Activated CD4-positive, alpha-beta T cell treated with anti-CD3 and anti-CD28 coated beads for 24 hours (primary cell): ENCODE measurements around the gene FOSL2.
A peak's percentile ranks its signal among the peaks of the same experiment; 100 is the strongest.

Experiments used
- DNase-seq, 2 donors: peaks; one replicate each; pipeline ENCODE4 v3.0.0-alpha.2; 2020; ENCODE audit warnings: low read depth in 2 of 2

The FOSL2 gene

GRCh38 chr2:28431741-28432140 lies 39.1 kb downstream of the FOSL2 start:
- DNase-seq = no peak

DNA sequence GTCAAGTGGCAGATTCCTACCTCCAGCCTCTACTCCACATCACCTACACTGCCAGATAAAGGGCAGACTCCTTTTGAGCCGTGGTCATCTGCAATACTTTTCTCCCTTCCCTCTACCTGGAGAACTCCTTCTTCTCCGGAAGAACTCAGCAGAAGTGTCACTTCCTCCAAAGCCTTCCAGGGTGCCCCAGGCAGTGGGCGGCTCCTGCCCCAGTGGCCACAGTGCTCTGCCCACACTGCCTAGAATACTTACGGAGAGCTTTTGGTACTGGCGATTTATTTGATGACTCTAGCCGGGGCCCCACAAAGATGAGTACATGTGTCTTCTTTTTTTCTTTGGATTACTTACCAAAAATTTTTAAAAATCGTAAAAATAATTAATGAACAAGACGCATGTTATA lies 39.7 kb downstream of the FOSL2 start:
- no peak for DNase-seq

DNA sequence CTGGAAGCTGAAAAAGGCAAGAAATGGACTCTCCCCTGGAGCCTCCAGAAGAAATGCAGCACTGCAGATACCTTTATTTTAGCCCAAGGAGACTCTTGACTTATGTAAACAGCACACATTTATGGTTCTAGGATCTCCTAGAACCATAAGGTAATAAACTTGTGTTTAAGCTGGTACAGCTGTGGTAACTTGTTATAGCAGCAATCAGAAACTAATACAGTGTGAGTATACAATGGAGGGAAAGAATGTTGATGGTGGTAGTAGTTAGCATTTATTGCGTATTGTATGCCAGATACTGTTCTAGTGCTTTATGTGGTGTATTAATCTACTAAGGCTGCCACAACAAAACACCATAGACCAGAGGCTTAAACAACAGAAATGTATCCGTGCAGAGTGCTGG lies 40.6 kb downstream of the FOSL2 start:
- no peak for DNase-seq

GRCh38 chr2:28433935-28434599 lies 41.4 kb downstream of the FOSL2 start:
- no peak for DNase-seq

- no peak for DNase-seq
Observed at GRCh38 chr2:28434600-28434989, 41.9 kb downstream of the FOSL2 start.

DNA sequence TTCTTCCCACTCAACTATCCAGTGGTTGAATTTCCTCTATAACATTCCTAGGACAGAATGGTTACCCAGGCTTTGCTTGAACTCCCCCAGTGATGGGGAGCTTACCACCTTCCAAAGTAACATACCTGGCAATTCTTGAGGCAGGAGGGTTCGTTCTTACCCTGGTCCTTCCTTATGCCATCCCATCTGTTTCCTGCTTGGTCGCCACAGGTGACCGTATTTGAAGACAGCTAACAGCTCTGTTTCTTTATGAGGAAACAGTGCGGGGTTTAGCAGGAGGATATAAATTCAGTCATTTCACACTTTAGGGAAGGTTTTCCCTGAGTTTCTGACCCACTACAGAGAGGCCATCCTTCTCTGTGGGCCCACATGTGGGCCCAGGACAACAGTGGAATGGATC lies 42.6 kb downstream of the FOSL2 start:
- no peak for DNase-seq

GRCh38 chr2:28435814-28436351 lies 43.2 kb downstream of the FOSL2 start:
- DNase-seq = no peak

DNA sequence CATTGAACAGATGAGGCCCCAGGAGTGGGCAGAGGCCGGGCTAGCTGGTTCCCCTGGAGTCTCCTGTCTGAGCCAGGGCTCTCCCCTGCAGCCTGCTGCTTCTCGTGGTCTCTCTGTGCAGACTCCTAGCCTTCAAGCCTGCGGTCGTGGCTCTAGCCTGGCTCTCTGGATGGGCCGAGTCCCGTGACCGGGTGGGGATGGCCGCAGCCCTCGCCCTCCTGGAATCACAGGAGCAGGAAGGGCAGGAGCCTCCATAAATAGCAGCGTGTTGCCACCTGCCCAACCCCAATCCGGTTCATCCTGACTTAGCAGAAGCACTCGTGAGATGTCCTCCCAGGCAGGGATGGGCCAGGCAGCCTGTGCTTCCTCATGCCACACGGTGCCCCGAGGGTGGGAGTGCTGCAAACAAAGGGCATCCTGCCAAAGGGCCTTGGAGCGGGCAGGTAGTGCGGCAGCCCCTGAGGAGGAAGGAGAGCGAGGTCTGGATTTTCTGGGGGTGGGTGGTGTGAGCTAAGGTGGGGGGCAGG lies 43.9 kb downstream of the FOSL2 start:
- no peak for DNase-seq

DNA sequence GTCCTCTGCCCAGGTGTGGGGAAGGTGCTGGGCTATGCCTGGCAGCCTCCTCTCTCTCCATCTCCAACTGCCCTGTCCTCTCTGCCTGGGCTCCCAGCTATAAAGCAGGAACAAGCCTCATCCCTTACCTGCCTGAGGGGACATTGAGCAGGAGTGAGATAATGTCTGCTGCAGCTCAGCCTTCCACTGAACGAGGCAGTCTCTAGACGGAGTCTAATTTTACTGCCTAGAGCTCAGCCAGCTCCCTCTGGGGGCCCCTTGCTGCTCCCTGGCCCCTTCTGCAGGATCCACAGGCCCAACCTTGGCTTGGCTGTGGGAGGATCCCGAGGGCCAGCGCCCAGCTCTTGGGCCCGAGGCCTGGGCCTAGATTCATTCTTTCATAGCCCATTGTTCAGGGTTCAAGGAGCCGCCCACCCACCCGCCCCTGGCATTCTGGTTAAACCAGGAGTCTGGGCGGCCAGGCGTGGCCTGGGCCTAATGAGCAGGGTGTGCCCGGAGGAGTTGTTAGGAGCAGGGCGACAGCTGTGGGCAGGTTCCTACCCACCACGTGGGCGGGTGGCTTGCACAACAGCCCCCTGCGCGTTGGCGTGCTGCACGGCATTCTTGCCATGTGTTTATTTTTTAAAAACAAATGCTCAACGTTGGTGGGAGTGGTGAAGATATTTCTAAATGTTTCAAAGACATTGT lies 44.6 kb downstream of the FOSL2 start:
- no peak for DNase-seq

DNA sequence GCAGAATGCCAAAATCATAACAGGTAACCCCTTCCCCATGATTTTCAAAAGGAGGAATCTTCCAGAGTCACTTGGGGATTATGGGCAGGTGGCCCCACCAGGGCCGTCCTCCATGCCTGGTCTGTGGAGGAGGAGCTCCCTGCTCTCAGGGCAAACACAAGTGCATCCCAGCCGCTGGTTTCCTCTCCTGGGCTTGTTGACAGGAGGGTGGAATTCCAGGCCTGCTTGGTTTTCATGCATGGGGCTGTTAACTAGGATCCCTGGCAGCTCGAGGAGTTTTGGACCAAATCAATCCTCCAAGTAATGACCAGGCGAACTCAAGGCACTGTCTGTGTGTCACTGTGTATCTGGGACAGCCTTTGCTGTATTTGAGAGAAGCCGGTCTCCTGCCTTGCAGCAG lies 45.3 kb downstream of the FOSL2 start:
- no peak for DNase-seq

DNA sequence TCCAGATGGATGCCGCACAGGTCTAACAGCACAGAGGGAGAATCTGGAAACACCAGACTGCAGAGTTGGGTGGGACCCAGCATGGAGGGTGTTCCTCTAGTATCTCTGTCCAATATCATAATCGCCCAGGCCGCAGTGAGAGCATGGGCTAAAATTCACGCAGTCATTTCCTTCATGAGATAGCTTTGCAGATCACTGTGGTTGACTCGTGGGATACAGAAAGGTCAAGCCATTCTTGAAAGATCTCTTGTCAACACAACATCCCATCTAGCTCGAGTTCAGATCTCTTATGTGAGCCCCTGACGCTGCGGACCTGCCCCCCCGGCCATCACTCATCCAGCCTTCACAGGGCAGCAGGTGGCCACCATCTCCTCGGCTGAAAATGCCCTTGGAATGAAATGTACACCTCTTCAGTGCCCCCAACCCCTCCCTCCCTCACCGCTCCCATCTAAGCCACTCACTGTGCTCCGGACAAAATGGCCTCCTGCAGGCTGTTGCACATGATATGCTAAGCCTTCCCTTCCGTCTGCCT lies 45.9 kb downstream of the FOSL2 start:
- no peak for DNase-seq

GRCh38 chr2:28439127-28439526 lies 46.5 kb downstream of the FOSL2 start:
- DNase-seq = no peak

GRCh38 chr2:28439763-28440162 lies 47.1 kb downstream of the FOSL2 start:
- DNase-seq = no peak

DNA sequence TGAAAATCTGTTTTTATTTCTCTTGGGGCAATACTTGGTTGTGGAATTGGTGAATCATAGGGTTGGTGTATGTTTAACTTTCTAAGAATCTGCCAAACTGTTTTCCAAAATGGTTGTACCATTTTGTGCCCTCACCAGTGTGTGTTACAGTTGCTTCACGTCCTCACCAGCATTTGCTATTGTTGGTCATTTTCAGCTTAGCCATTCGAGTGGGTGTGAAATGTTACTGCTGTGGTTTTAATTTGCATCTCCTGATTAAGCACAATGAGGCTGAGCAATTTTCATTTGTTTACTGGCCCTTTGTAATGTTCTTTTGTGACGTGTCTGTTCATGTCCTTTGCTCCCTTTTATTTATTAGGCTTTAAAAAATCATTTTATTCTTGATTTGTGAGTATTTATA lies 49.7 kb downstream of the FOSL2 start:
- DNase-seq = no peak

GRCh38 chr2:28444956-28445355 lies 52.3 kb downstream of the FOSL2 start:
- no peak for DNase-seq

- DNase-seq = peak; percentile 48 to 55
Observed at GRCh38 chr2:28445448-28446258, 53.0 kb downstream of the FOSL2 start.

DNA sequence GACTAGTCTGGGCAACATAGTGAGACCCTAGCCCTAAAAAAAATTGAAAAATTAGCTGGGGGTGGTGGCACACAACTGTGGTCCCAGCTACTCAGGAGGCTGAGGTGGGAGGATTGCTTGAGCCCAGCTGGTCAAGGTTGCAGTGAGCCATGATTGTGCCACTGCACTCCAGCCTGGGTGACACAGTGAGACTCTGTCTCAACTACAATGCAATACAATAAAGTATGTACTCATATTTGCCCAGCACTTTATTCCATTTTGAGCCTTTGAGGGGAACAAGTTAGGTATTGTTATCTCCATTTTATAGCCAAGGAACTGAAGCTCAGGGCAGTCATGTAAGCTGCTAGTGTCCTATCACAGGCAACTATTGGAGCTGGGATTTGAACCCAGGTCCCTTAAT lies 53.9 kb downstream of the FOSL2 start:
- DNase-seq = no peak

DNA sequence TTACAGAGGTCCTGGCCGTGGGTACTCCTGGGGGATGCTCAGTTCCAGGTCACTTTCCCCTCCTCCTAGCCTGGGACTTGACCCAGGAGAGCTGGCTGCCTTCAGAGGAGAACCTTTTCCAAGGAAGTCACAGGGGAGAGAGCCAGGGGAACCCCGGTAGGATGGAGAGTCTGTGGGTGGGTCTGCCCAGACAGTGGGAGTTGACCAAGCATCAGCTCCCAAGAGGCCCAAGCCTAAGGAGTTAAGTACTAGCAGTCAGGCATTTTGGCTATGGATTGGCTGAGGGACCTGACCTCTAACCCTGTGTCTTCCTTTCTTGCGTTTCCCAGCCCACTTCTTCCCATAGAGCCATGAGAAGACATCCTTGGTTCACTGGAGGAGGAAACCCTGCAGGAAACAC lies 54.4 kb downstream of the FOSL2 start:
- DNase-seq = no peak

DNA sequence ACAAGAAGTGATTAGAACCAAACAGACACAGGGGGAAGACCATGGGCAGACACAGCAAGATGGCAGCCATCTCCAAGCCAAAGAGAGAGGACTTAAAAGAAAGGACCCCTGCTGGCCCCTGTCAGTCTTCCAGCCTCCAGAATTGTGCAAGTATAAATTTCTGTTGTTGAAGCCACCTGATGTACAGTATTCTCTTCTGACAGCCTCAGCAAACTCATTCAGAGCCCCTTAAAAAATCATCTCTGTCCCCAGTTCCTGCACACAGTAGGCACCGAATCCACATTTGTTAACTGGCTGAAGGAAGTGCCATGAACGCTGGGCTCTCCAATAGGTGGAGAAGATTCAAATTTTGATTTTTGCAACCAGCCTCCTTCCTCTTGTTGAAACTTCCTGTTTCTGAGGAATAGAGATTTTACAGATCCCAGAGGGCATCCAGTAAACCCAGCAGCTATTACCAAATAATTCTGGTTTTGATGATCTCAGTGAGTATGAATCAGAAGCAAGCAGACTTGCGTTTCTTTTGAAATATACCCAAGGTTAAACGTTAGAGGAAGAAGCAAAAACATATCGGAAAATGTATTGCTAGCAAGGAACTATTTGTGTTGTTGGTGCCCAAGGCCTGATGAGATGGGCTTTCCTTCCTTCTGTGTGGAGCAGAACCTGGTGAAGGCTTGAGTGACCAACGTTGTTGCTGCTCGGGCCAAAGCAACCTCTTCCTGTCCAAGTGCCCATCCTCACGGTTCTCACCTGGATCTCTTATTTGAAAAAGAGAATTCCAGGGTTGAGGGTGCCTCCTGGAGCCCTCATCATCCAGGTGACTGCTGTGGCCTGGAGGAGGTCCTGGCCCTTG lies 55.5 kb downstream of the FOSL2 start:
- no peak for DNase-seq

DNA sequence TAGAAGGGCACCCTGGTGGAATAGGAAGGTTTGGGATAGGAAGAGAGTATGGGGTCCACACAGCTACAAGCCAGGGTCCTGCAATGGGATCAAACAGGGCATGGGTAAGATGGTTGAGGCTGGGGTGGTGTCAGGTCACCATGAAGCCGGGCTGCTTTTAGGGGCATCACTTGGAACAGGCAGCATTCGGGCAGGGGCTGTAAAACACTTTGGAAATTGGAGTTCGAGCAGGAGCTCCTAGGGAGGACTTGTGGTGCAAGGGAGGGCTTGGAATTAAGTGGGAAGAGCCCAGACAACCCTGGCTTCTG lies 56.1 kb downstream of the FOSL2 start:
- no peak for DNase-seq

GRCh38 chr2:28449126-28449487 lies 56.4 kb downstream of the FOSL2 start:
- DNase-seq = no peak
